Stimulated activated naive CD8-positive, alpha-beta T cell treated with anti-CD3 and anti-CD28 coated beads, Interleukin-15, amount 100 ng/mL, for 72 hours (primary cell): ENCODE measurements around the gene SAP130.
A peak's percentile ranks its signal among the peaks of the same experiment; 100 is the strongest.

ENCODE experiments used
- ATAC-seq: fragments of 150-1000 bp; cut with Tn5 transposase; 2 replicates; pipeline ENCODE4 v1.10.0; 2021; ENCODE audit warnings: mild to moderate bottlenecking, moderate library complexity
- DNase-seq, 2 donors: peaks; one replicate each; pipeline ENCODE4 v3.0.0; 2021 to 2022
- H3K27ac Mint-ChIP-seq, 2 donors: one replicate each; pipeline ENCODE4 v1.8.0; 2022; ENCODE audit warnings: mild to moderate bottlenecking in 2 of 2, mixed read lengths in 2 of 2, moderate library complexity in 2 of 2
- H3K27me3 Mint-ChIP-seq: one replicate; pipeline ENCODE4 v1.8.0; 2022; ENCODE audit warnings: mixed read lengths
- H3K4me1 Mint-ChIP-seq: one replicate; pipeline ENCODE4 v1.8.0; 2022; ENCODE audit warnings: mild to moderate bottlenecking, mixed read lengths
- H3K4me3 Mint-ChIP-seq, 2 donors: one replicate each; pipeline ENCODE4 v1.8.0; 2022; ENCODE audit warnings: mild to moderate bottlenecking in 2 of 2, mixed read lengths in 2 of 2, moderate library complexity in 1 of 2
- H3K9me3 Mint-ChIP-seq, 2 donors: one replicate each; pipeline ENCODE4 v1.8.0; 2022; ENCODE audit warnings: mixed read lengths in 2 of 2

SAP130 gene

DNA sequence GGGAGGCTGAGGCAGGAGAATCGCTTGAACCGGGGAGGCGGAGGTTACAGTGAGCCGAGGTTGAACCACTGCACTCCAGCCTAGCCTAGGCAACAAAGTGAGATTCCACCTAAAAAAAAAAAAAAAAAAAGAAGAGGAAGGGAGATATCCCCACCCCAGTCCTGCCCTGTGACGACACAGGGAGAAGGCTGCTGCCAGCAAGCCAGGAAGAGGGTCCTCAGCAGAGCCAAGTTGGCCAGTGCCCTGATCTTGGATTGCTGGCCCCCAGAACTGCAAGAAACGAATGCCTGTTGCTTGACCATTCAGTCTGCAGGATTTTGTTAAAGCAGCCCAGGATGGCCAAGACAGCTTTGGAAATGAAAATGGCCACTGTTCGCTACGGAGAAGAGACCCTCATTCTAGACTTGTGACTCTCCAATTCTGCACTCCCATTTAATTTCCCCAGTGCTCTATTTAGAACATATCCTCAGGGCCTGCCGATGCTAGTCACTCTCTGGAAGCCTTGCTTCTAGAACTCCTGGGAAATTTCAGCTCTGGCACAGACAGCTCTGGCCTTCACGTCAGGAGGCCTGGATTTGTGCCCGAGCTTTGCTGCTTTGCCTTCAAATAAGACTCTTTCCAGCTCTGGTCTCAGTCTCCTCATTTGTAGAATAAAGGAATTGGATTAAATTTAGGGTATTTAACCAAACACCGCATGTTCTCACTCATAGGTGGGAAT lies 126.4 kb downstream of the SAP130 start:
- DNase-seq, result no peak
- Mint-ChIP-seq H3K9me3 (no peaks in the 10 kb centered on the region), H3K27me3 (peaks cover 15% of the 10 kb centered on the region), H3K4me1 (no peaks in the 10 kb centered on the region), H3K27ac (no peak overlapping the region), H3K4me3 (no peak overlapping the region)
- ATAC-seq, result no peak

DNA sequence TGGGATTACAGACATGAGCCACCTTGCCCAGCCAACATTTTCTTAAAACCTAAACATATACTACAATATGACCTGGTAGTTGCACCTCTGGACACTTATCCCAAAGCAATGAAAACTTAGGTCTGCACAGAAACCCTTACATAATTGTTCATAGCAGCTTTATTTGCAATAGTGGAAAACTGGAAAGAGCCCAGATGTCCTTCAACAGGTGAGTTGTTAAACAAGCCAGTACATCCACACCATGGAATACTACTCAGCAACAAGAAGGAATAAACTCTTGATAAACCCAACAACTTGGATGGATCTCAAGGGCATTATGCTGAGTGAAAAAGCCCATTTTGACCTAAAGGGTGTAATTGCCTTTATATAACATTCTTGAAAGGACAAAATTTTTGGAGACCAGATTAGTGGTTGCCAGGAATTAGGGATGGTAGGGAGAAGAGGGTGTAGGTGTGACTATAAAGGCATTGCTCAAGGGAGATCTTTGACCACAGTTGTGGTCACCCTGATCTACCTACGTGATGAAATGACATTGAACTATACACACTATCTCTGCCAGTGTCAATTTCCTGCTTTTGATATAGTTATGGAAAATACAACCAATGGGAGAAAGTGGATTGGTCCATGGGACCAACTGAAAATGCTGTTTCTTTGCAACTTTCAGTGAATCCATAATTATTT lies 130.2 kb downstream of the SAP130 start:
- H3K4me3 Mint-ChIP-seq, result no peak overlapping the region
- H3K27ac Mint-ChIP-seq, result no peak overlapping the region
- no peak for ATAC-seq
- no peaks in the 10 kb centered on the region for H3K27me3 Mint-ChIP-seq
- H3K4me1 Mint-ChIP-seq, result no peaks in the 10 kb centered on the region
- DNase-seq, result no peak
- no peaks in the 10 kb centered on the region for H3K9me3 Mint-ChIP-seq

DNA sequence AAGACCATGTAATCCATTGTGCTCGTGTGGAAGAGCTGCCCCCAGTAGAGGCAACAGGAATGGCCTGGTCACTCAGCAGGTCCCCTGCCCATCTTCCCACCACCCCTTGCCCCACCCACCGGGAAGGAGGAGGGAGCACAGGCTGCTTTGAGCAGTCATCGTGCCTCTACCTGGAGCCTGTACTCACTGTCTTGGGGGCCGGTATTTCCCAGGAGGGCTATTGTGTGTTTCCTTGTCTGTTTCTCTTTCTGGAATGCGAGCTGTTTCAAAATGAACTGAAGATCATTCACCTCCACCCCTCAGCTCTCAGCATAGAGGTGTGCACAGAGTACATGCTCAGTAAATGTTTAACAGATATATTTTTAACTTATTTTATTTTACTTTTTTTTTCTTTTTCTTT lies 134.4 kb downstream of the SAP130 start:
- DNase-seq, result no peak
- Mint-ChIP-seq H3K4me3 (no peak overlapping the region), H3K9me3 (no peaks in the 10 kb centered on the region), H3K27me3 (no peaks in the 10 kb centered on the region), H3K4me1 (peaks cover 17% of the 10 kb centered on the region), H3K27ac (no peak overlapping the region)
- ATAC-seq, result no peak

DNA sequence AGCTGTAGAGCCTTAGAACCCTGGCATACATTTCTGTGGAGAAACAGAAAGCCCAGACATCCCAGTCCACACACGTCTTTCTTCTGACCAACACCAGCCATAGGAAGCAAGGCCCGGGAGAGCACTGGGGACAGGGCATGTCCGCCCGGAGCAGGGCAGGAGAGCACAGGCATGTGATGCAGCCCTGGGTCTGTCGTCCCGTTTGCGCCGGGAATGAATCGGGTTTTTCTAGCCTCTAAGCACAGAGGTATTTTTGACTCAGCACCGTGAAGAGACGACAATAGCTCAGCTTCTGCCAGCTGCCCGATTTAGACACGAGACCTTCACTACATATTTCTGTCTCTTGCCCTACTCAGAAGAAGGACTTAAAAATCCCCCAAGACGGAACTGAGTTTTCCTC lies 134.8 kb downstream of the SAP130 start:
- Mint-ChIP-seq H3K27me3 (no peaks in the 10 kb centered on the region), H3K4me3 (no peak overlapping the region), H3K4me1 (peaks cover 18% of the 10 kb centered on the region), H3K9me3 (no peaks in the 10 kb centered on the region), H3K27ac (no peak overlapping the region)
- DNase-seq (no peak), ATAC-seq (no peak)

- H3K27me3 Mint-ChIP-seq, result no peaks in the 10 kb centered on the region
- H3K4me3 Mint-ChIP-seq, result no peak overlapping the region
- peaks cover 27% of the 10 kb centered on the region for H3K4me1 Mint-ChIP-seq
- peak overlapping the region in 1 of 2 donors; percentile 80 for H3K27ac Mint-ChIP-seq
- DNase-seq (no peak), ATAC-seq (no peak)
- H3K9me3 Mint-ChIP-seq, result no peaks in the 10 kb centered on the region
Observed at GRCh38 chr2:127891811-127892210, 136.0 kb downstream of the SAP130 start.
